ENCODE data around the gene GPD2. TPM values are rescaled to one million over a fixed set of nuclear protein-coding genes. Genes with fewer than 3 reads are reported as not detected.

GPD2 gene
- polyA plus RNA-seq, 1 experiment, result 20.7 TPM

- Histone ChIP-seq H3K27me3 (ENCODE audit: control insufficient read depth, insufficient read depth, low read length) (no peaks in the 10 kb centered on the region), H3K9me3 (ENCODE audit: control insufficient read depth, insufficient read depth, low read length) (no peaks in the 10 kb centered on the region), H3K27ac (ENCODE audit: low read depth, low read length) (no peak overlapping the region), H3K4me3 (ENCODE audit: low read depth, low read length) (no peak overlapping the region)
- POLR2A ChIA-PET, result interaction anchor here (1.7 kb wide), 1 partner anchor 256 kb away, joined by 5 read pairs; no protein-coding TSS in a partner anchor
- TF ChIP-seq CTCF (IDR thresholded peaks at IDR 0.05; ENCODE audit: low read depth, low read length), result no peak
- no peak for DNase-seq (ENCODE audit: low read depth, low spot score)
- CTCF ChIA-PET, result interaction anchor here (0.7 to 11.3 kb wide), 23 partner anchors 9 to 1213 kb away, joined by 3 to 159 read pairs (median 5); partner anchors contain the start of gene NR4A2
Observed at GRCh38 chr2:156590085-156590739, 154.0 kb downstream of the GPD2 start.

- no peak overlapping the region for H3K27ac ChIP-seq (ENCODE audit: low read depth, low read length)
- H3K4me3 ChIP-seq (ENCODE audit: low read depth, low read length), result no peak overlapping the region
- ChIA-PET POLR2A (no interaction called here), CTCF (interaction anchor here (1.9 to 11.3 kb wide), 2 partner anchors 261 to 600 kb away, joined by 8 to 159 read pairs; partner anchors contain the start of gene NR4A2)
- DNase-seq (ENCODE audit: low read depth, low spot score), result no peak
- no peaks in the 10 kb centered on the region for H3K27me3 ChIP-seq (ENCODE audit: control insufficient read depth, insufficient read depth, low read length)
- no peaks in the 10 kb centered on the region for H3K9me3 ChIP-seq (ENCODE audit: control insufficient read depth, insufficient read depth, low read length)
- TF ChIP-seq CTCF (IDR thresholded peaks at IDR 0.05; ENCODE audit: low read depth, low read length), result no peak
Observed at GRCh38 chr2:156592809-156593593, 156.8 kb downstream of the GPD2 start.

- DNase-seq (ENCODE audit: low read depth, low spot score), result no peak
- CTCF ChIA-PET, result interaction anchor here (1.9 to 11.3 kb wide), 2 partner anchors 261 to 600 kb away, joined by 8 to 159 read pairs; partner anchors contain the start of gene NR4A2
- H3K27me3 ChIP-seq (ENCODE audit: control insufficient read depth, insufficient read depth, low read length), result no peaks in the 10 kb centered on the region
- TF ChIP-seq CTCF (IDR thresholded peaks at IDR 0.05; ENCODE audit: low read depth, low read length), result no peak
- no peak overlapping the region for H3K4me3 ChIP-seq (ENCODE audit: low read depth, low read length)
- POLR2A ChIA-PET, result no interaction called here
- H3K9me3 ChIP-seq (ENCODE audit: control insufficient read depth, insufficient read depth, low read length), result no peaks in the 10 kb centered on the region
- no peak overlapping the region for H3K27ac ChIP-seq (ENCODE audit: low read depth, low read length)
Observed at GRCh38 chr2:156593594-156593921, 157.4 kb downstream of the GPD2 start.

GRCh38 chr2:156598563-156598962 is 162.4 kb downstream of the GPD2 start:
- ChIA-PET CTCF (interaction anchor here (1.0 to 2.2 kb wide), 2 partner anchors 9 to 595 kb away, joined by 4 to 9 read pairs; no protein-coding TSS in a partner anchor), POLR2A (no interaction called here)

More at GRCh38 chr2:156598563-156598962, 162.4 kb downstream of the GPD2 start:
- Histone ChIP-seq H3K27ac (ENCODE audit: low read depth, low read length) (no peak overlapping the region), H3K9me3 (ENCODE audit: control insufficient read depth, insufficient read depth, low read length) (no peaks in the 10 kb centered on the region), H3K27me3 (ENCODE audit: control insufficient read depth, insufficient read depth, low read length) (no peaks in the 10 kb centered on the region), H3K4me3 (ENCODE audit: low read depth, low read length) (no peak overlapping the region)
- DNase-seq (ENCODE audit: low read depth, low spot score), result no peak
- TF ChIP-seq CTCF (IDR thresholded peaks at IDR 0.05; ENCODE audit: low read depth, low read length), result no peak

Measured in AG04450 (cell line).